Cardiac muscle cell (in vitro differentiated cells and primary cell): ENCODE results near the gene BOLA2. TPM values are rescaled to one million over a fixed set of nuclear protein-coding genes. Genes with fewer than 3 reads are reported as not detected.
"Not testable (repeated sequence)": the region's sequence is repeated elsewhere in the genome, so short reads cannot be mapped to it uniquely, and the experiment has no call there.

Source experiments
- DNase-seq, 2 donors: peaks; one replicate each; pipeline versions ENCODE4 v3.0.0 to v3.0.0-alpha.2; 2010 to 2017; ENCODE audit warnings: low read depth in 1 of 2, low spot score in 1 of 2
- H3K27ac ChIP-seq: fragments of 200-600 bp; sonication (generic); 2 replicates; pipeline ENCODE4 v1.5.1; 2016
- H3K27me3 ChIP-seq: fragments of 200-600 bp; sonication (generic); 2 replicates; pipeline ENCODE4 v1.6.0; 2016; ENCODE audit warnings: control low read depth
- H3K36me3 ChIP-seq: fragments of 200-600 bp; sonication (generic); 2 replicates; pipeline ENCODE4 v1.5.1; 2016; ENCODE audit warnings: control low read depth
- H3K4me1 ChIP-seq: fragments of 200-600 bp; sonication (generic); 2 replicates; pipeline ENCODE4 v1.8.1; 2017; ENCODE audit warnings: low read depth, mild to moderate bottlenecking, mixed run types
- H3K4me3 ChIP-seq: fragments of 200-600 bp; sonication (generic); 2 replicates; pipeline ENCODE4 v1.5.1; 2016; ENCODE audit warnings: mild to moderate bottlenecking
- H3K9me3 ChIP-seq: fragments of 200-600 bp; sonication (generic); 2 replicates; pipeline ENCODE4 v1.5.1; 2017; ENCODE audit warnings: low read depth, mild to moderate bottlenecking, control low read depth
- polyA plus RNA-seq: library from polyadenylated mRNA; unstranded; fragments of >200 nt; fragmentation: Nextera tagmentation; extraction: Ambion mirVana; gene quantifications from 2 replicates; pipeline ENCODE4 v1.2.1, GENCODE V29; 2016
- total RNA-seq: library from RNA; depleted of rRNA; stranded (reverse); fragments of >200 nt; gene quantifications from 2 replicates; pipeline ENCODE4 v1.2.3, GENCODE V29; 2016

Gene BOLA2
- total and polyA plus RNA-seq, 2 experiments from 2014 or later: 6.6 to 17.1 TPM

DNA sequence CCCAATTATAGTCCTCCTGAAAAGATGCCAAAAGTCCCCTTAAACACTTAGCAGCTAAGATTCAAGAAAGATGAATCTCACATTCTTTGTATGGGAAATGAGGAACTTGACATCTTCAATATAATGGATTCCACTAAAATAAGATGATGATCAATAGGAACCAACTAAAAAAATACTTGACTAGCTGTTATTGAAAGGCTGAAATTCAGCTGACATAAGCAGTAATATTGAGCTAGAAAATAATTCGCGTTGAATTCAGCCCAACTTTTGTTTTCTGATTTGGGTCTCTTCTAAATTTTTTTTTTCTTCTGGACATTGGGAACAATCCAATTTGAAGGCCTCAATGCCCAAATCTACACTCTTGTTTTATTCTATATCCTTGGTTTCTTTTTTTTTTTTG is 30.6 kb downstream of the BOLA2 start:
- H3K27me3 ChIP-seq, DNase-seq, H3K4me3 ChIP-seq, H3K9me3 ChIP-seq, H3K4me1 ChIP-seq, H3K27ac ChIP-seq, H3K36me3 ChIP-seq: not testable (repeated sequence)

DNA sequence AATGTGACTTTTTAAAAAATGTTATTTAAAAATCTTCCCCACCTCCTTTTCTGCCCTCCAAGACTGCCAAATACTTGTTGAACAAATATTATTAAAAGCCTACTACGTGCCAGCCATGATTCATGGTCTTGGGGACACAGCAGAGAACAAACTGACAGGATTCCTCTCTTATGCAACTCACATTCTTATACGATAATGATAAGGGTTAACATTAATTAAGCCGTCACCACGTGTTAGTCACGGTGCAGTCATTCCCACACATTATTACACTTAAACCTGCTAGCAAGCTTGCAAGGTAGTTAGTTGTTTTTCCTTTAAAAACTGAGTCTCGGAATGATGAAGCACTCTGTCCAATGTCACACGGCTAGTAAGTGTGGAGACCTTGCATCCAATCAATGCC is 48.9 kb downstream of the BOLA2 start:
- DNase-seq: peak in 1 of 2 donors; percentile 81
- not testable (repeated sequence) for H3K4me3 ChIP-seq, H3K4me1 ChIP-seq, H3K9me3 ChIP-seq, H3K27me3 ChIP-seq, H3K27ac ChIP-seq, H3K36me3 ChIP-seq

Other genes starting within 250 kb of the BOLA2 start
- 0.74 and 0.77 TPM in 2 replicates for gene NPIPB11, start 47.6 kb downstream of the BOLA2 start, total RNA-seq
- 1.1 and 2.0 TPM in 2 replicates for gene NPIPB11, start 47.6 kb downstream of the BOLA2 start, polyA plus RNA-seq
- 17.5 and 31.1 TPM in 2 replicates for gene SLX1B, start 182 bp upstream of the BOLA2 start, total RNA-seq
- 13.6 and 18.8 TPM in 2 replicates for gene SLX1B, start 182 bp upstream of the BOLA2 start, polyA plus RNA-seq
- gene SULT1A4, start 5.6 kb upstream of the BOLA2 start, total RNA-seq: 0.42 and 7.0 TPM in 2 replicates
- 2.5 and 2.7 TPM in 2 replicates for gene SULT1A4, start 5.6 kb upstream of the BOLA2 start, polyA plus RNA-seq
- gene NPIPB12, start 52.1 kb upstream of the BOLA2 start, total RNA-seq: 8.0 and 13.2 TPM in 2 replicates
- 26.4 and 31.4 TPM in 2 replicates for gene NPIPB12, start 52.1 kb upstream of the BOLA2 start, polyA plus RNA-seq
- 0.60 and 1.5 TPM in 2 replicates for gene SPN, start 208.9 kb upstream of the BOLA2 start, total RNA-seq
- 0.85 and 1.1 TPM in 2 replicates for gene SPN, start 208.9 kb upstream of the BOLA2 start, polyA plus RNA-seq
- 223 and 268 TPM in 2 replicates for gene QPRT, start 224.8 kb upstream of the BOLA2 start, total RNA-seq
- 213 and 266 TPM in 2 replicates for gene QPRT, start 224.8 kb upstream of the BOLA2 start, polyA plus RNA-seq